Vagina (tissue), 2 donors: Measurements from ENCODE around the gene FSD1. TPM values are rescaled to one million over a fixed set of nuclear protein-coding genes. Genes with fewer than 3 reads are reported as not detected.

ENCODE experiments used
- DNase-seq, 2 donors: peaks; one replicate each; pipeline ENCODE4 v3.0.0-alpha.2; 2017; ENCODE audit errors: extremely low spot score in 2 of 2
- H3K27ac ChIP-seq: fragments of 200-600 bp; sonication (generic); one replicate; pipeline ENCODE4 v1.5.1; 2019
- H3K27me3 ChIP-seq: fragments of 200-600 bp; sonication (generic); one replicate; pipeline ENCODE4 v1.5.1; 2019
- H3K36me3 ChIP-seq, 2 donors: fragments of 200-600 bp; sonication (generic); one replicate each; pipeline ENCODE4 v1.5.1; 2017 to 2019
- H3K4me1 ChIP-seq: fragments of 200-600 bp; sonication (generic); one replicate; pipeline ENCODE4 v1.5.1; 2019
- H3K4me3 ChIP-seq, 2 donors: fragments of 200-600 bp; sonication (generic); 1 replicate in 1 of 2; 2 replicates in 1 of 2; pipeline ENCODE4 v1.5.1; 2016 to 2019
- H3K9me3 ChIP-seq: fragments of 200-600 bp; sonication (generic); one replicate; pipeline ENCODE4 v1.5.1; 2019
- POLR2A ChIP-seq, 2 donors: fragments of 450-650 bp; IDR thresholded peaks; one replicate each; pipeline ENCODE4 v1.6.1; 2017; ENCODE audit warnings: antibody characterized with exemption in 2 of 2, mild to moderate bottlenecking in 2 of 2, moderate library complexity in 2 of 2
- POLR2AphosphoS5 ChIP-seq, 2 donors: sonication (generic); formaldehyde crosslinking; IDR thresholded peaks; one replicate each; pipeline ENCODE4 v1.9.0; 2017; ENCODE audit warnings: antibody characterized with exemption in 2 of 2, mild to moderate bottlenecking in 2 of 2, low read depth in 1 of 2; ENCODE audit not compliant: insufficient read depth in 1 of 2
- intact Hi-C: fragments of 100-400 bp; cut with DNase I; formaldehyde crosslinking; loops from one replicate; pipeline ENCODE4 v1.15.1; 2023
- total RNA-seq: library from RNA; depleted of rRNA; stranded (reverse); fragments of >200 nt; gene quantifications from one replicate; pipeline ENCODE4 v1.2.3, GENCODE V29; 2016
- TF ChIP-seq, protein P1 (sequence below), 3 experiments: fragments of 450-650 bp in 2 of 3; fragments of 200-600 bp in 1 of 3; sonication (generic) in 1 of 3; IDR thresholded peaks; one replicate each; pipeline ENCODE4 v1.5.1; 2017 to 2019; ENCODE audit warnings: antibody characterized with exemption in 3 of 3, mild to moderate bottlenecking in 2 of 3, moderate library complexity in 2 of 3

FSD1 gene
- total RNA-seq, 1 donor from 2014 or later: 1.7 TPM

DNA sequence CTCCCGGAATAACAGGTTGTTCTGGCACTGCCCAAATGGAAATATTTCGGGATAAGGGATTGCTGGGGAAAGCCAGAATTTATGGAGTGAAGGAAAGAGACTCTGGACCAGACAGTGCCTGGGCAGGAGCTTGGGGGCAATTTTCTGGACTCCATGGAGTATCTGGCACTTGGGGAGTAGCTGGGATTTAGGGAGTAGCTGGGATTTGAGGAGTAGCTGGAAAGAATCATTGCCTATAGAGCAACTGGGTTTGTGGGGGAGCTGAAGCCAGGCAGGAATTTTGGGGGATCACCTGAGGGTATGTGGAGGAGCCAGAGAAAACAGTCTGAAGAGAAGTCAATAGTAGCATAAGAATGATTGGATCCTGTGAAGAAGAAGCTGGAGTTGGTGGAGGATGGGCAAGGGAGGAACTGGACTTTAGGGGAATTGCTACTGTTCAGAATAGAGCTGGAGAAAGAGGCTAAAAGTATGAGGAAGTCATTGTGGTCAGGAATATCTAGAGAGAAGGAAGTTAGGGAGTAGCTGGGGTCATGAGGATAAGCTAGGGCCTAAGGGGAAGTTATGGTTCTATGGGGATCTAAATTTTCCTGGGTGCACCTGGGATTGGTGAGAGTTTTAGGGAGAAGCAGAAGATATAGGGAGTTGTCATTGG, 14.8 kb downstream of the FSD1 start:
- Histone ChIP-seq H3K4me3 (no peak overlapping the region), H3K27me3 (no peaks in the 10 kb centered on the region), H3K9me3 (no peaks in the 10 kb centered on the region), H3K36me3 (no peaks in the 10 kb centered on the region), H3K4me1 (no peaks in the 10 kb centered on the region), H3K27ac (no peak overlapping the region)
- DNase-seq: no peak
- intact Hi-C loops: no loop called here
- no peak for TF ChIP-seq POLR2A (IDR thresholded peaks at IDR 0.05)

DNA sequence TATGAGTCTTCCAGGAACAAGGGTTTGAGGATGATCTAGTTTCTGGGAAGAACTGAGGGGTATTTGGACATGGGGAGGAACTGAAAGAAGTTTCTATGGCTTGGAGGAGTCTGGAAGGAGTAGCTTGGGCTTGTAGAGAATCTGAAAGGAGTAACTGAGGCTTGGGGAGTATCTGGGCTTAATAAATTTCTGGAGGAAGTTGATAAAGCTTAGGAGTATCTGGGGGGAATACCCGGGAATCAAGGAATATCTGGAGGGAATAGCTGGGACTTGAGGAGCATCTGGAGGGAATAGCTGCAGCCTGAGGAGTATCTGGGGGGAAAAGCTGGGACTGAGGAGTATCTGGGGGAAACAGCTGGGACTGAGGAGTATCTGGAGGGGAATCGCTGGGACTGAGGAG, 16.0 kb downstream of the FSD1 start:
- Histone ChIP-seq H3K27ac (no peak overlapping the region), H3K9me3 (no peaks in the 10 kb centered on the region), H3K27me3 (no peaks in the 10 kb centered on the region), H3K4me1 (no peaks in the 10 kb centered on the region), H3K4me3 (no peak overlapping the region), H3K36me3 (no peaks in the 10 kb centered on the region)
- no peak for TF ChIP-seq POLR2AphosphoS5 (IDR thresholded peaks at IDR 0.05; ENCODE audit: insufficient read depth in 1 of 2, low read depth in 1 of 2)
- TF ChIP-seq POLR2A (IDR thresholded peaks at IDR 0.05): no peak
- TF ChIP-seq, protein P1, sequence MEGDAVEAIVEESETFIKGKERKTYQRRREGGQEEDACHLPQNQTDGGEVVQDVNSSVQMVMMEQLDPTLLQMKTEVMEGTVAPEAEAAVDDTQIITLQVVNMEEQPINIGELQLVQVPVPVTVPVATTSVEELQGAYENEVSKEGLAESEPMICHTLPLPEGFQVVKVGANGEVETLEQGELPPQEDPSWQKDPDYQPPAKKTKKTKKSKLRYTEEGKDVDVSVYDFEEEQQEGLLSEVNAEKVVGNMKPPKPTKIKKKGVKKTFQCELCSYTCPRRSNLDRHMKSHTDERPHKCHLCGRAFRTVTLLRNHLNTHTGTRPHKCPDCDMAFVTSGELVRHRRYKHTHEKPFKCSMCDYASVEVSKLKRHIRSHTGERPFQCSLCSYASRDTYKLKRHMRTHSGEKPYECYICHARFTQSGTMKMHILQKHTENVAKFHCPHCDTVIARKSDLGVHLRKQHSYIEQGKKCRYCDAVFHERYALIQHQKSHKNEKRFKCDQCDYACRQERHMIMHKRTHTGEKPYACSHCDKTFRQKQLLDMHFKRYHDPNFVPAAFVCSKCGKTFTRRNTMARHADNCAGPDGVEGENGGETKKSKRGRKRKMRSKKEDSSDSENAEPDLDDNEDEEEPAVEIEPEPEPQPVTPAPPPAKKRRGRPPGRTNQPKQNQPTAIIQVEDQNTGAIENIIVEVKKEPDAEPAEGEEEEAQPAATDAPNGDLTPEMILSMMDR (IDR thresholded peaks at IDR 0.05): no peak
- DNase-seq: no peak
- intact Hi-C loops: no loop called here

DNA sequence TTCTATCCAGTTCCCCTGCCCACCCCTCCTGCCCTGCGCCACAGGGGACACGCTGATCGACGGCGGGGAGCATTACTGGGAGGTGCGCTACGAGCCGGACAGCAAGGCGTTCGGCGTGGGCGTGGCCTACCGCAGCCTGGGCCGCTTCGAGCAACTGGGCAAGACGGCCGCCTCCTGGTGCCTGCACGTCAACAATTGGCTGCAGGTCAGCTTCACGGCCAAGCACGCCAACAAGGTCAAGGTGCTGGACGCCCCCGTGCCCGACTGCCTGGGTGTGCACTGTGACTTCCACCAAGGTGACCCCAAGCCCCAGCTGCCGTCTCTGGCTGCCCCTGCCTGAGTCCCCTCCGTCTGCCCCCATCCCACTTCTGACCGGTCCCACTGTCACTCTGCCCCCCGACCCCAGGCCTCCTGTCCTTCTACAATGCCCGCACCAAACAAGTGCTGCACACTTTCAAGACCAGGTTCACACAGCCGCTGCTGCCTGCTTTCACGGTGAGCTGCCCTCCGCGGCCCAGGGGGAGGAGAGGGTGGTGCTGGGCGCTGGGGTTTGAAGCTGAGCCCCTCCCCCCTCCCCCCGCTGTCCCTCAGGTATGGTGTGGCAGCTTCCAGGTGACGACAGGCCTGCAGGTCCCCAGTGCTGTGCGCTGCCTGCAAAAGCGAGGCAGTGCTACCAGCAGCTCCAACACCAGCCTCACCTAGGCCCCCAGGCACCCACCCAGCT, 18.7 kb downstream of the FSD1 start:
- Histone ChIP-seq H3K27me3 (no peaks in the 10 kb centered on the region), H3K27ac (no peak overlapping the region), H3K36me3 (no peaks in the 10 kb centered on the region), H3K9me3 (no peaks in the 10 kb centered on the region), H3K4me3 (no peak overlapping the region), H3K4me1 (peaks cover 13% of the 10 kb centered on the region)
- no peak for TF ChIP-seq POLR2AphosphoS5 (IDR thresholded peaks at IDR 0.05; ENCODE audit: insufficient read depth in 1 of 2, low read depth in 1 of 2)
- TF ChIP-seq POLR2A (IDR thresholded peaks at IDR 0.05): no peak
- TF ChIP-seq, protein P1 (IDR thresholded peaks at IDR 0.05): no peak
- no peak for DNase-seq
- intact Hi-C loops: no loop called here

DNA sequence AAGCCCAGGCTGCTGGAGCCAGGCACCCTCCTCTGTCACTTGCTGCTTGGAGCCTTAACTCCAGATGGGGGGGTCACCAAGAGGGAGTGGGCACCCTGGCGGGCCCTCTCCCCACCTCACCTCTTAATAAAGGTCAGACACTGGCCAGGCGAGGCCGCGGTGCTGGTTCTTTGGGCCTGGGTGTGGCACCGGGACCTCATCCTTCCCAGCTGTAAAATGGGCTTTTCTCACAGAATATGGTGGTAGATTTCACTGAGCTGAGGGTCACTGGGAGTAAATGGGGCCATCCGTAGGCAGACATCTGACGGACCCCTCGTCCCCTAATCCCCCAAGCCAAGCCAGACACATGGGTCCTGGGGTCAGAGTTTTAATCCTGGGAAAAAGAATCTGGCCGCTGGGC, 19.3 kb downstream of the FSD1 start:
- H3K27me3 ChIP-seq: no peaks in the 10 kb centered on the region
- no peak for DNase-seq
- H3K9me3 ChIP-seq: no peaks in the 10 kb centered on the region
- H3K4me3 ChIP-seq: no peak overlapping the region
- TF ChIP-seq POLR2AphosphoS5 (IDR thresholded peaks at IDR 0.05; ENCODE audit: insufficient read depth in 1 of 2, low read depth in 1 of 2) (no peak), POLR2A (IDR thresholded peaks at IDR 0.05) (no peak)
- TF ChIP-seq, protein P1 (IDR thresholded peaks at IDR 0.05): no peak
- H3K36me3 ChIP-seq: no peaks in the 10 kb centered on the region
- peaks cover 16% of the 10 kb centered on the region for H3K4me1 ChIP-seq
- intact Hi-C loops: no loop called here
- H3K27ac ChIP-seq: no peak overlapping the region

DNA sequence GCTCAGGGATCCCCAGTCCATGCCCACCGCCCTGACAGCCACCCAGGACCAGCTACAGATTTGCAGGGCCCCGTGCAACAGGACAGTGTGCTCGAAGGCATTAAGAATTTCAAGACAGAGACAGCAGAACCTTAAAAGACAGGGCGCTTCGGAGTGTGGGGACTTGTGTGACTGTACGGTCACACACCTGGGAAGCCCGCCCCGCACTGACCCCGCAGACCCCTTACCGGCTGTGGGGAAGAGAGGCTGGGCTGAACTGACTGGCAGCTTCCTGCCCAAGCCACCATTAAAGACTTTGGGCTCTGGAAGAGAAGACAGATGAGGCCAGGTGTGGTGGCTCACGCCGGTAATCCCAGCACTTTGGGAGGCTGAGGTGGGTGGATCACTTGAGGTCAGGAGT, 19.8 kb downstream of the FSD1 start:
- TF ChIP-seq, protein P1 (IDR thresholded peaks at IDR 0.05): no peak
- TF ChIP-seq POLR2AphosphoS5 (IDR thresholded peaks at IDR 0.05; ENCODE audit: insufficient read depth in 1 of 2, low read depth in 1 of 2): no peak
- no peak for TF ChIP-seq POLR2A (IDR thresholded peaks at IDR 0.05)
- Histone ChIP-seq H3K27me3 (no peaks in the 10 kb centered on the region), H3K9me3 (no peaks in the 10 kb centered on the region), H3K36me3 (no peaks in the 10 kb centered on the region), H3K4me1 (peaks cover 21% of the 10 kb centered on the region), H3K4me3 (no peak overlapping the region), H3K27ac (no peak overlapping the region)
- intact Hi-C loops: no loop called here
- DNase-seq: no peak
